ENCODE data around the gene INPP5J.
"Not testable (repeated sequence)": the region's sequence is repeated elsewhere in the genome, so short reads cannot be mapped to it uniquely, and the experiment has no call there.

The INPP5J gene, protein sequence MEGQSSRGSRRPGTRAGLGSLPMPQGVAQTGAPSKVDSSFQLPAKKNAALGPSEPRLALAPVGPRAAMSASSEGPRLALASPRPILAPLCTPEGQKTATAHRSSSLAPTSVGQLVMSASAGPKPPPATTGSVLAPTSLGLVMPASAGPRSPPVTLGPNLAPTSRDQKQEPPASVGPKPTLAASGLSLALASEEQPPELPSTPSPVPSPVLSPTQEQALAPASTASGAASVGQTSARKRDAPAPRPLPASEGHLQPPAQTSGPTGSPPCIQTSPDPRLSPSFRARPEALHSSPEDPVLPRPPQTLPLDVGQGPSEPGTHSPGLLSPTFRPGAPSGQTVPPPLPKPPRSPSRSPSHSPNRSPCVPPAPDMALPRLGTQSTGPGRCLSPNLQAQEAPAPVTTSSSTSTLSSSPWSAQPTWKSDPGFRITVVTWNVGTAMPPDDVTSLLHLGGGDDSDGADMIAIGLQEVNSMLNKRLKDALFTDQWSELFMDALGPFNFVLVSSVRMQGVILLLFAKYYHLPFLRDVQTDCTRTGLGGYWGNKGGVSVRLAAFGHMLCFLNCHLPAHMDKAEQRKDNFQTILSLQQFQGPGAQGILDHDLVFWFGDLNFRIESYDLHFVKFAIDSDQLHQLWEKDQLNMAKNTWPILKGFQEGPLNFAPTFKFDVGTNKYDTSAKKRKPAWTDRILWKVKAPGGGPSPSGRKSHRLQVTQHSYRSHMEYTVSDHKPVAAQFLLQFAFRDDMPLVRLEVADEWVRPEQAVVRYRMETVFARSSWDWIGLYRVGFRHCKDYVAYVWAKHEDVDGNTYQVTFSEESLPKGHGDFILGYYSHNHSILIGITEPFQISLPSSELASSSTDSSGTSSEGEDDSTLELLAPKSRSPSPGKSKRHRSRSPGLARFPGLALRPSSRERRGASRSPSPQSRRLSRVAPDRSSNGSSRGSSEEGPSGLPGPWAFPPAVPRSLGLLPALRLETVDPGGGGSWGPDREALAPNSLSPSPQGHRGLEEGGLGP

DNA sequence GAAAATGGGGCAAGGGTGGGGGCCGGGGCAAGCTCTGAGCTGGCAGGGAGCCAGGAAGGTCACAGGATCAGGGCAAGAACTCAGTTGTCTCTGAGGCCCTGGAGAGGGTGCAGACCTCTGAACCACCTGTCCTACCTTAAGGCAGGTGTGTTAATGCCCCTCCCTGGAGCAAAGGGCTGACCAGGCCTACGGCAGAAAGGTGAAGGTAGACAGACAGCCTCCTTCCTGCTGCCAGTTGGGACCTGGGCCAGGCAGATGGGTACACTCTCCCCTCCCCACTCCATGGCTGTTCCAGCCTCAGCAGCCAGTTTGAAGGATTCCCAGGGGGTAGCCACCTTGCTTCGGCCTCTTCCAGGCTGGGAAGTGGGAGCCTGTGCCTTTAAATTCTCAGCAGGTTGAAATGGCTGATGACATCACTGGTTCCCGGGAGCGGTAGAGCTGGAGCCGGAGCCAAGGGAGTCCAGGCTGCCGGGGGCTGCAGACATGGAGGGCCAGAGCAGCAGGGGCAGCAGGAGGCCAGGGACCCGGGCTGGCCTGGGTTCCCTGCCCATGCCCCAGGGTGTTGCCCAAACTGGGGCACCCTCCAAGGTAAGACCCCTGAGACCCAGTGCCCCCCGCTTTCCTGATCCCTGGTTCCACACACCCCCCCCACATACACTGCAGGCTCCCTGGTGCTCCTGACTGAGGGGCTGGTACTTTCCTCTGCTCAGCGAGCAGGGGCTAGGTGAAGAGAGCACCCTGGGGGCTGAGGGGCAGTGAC, at the start of gene INPP5J:
Gene INPP5J, plus strand, starts transcription at position 435 of the 760 bp plus-strand sequence. Its CDS starts 49 bp downstream, at position 484.
- no peak for DNase-seq

DNA sequence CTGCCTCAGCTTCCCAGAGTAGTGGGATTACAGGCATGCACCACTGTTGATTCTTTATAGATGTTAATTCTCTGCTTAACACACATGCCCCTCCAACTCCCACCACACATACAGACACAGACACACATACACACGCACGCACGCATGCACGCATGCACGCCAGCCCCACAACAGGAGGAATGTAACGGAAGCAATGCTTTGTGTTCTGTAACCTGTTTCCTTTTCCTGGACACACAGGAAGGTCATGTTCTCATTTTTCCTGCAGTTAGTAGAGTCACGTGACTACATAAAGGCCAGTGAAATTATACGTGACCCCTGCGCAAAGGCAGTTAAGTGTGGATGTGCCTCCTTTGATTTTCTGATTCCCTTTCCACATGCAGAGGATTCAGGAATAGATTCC, 49.6 kb upstream of the INPP5J start:
- DNase-seq, result not testable (repeated sequence)

GRCh38 chr22:31073545-31074145, 49.1 kb upstream of the INPP5J start:
- DNase-seq, result not testable (repeated sequence)

- DNase-seq, result no peak
These were observed 46.8 kb upstream of the INPP5J start for GRCh38 chr22:31075961-31076360.

GRCh38 chr22:31077681-31078080, 45.1 kb upstream of the INPP5J start:
- DNase-seq, result no peak

DNA sequence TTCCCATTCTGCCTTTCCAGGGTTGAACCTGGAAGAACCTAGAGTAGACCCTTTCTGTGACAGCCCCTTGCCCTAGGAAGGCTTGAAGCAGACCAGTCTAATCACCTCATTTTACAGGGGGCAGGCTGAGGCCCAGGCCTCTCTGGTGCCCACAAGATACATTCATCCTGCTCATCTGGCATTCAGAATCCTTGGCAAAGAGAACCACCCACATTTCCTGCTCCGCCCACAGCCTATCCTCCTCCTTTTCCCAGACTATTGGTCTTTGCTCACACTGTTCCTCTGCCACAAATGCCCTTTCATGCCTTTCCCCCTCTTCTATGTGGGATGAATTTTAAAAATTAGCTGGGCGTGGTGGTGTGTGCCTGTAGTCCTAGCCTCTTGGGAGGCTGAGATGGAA, 44.4 kb upstream of the INPP5J start:
- not testable (repeated sequence) for DNase-seq

DNA sequence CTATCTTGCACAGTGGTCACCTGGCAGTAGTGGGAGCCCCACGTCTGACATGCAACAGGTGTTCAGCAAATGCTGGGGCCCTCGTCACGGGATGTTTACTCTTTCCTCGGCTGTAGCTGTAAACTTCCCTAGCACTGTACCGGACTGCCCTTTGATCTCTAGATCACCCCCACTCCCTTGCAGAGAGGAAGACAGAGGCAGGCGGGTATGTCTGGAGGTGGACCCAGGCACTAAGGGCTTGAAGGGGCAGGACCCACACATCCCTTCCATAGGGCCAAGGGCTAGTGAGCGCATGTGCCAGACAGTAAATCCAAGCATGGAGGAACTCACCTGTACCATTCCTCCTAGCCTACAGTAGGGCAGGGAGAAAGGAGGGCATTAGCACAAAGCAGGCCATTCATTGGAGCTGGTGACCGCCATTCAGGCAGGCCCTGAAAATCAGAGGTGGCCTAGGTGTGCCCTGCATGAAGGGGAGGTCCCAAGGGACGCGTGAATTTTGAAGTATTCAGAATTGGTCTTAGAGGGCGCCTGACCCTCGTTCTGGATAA, 43.6 kb upstream of the INPP5J start:
- no peak for DNase-seq

GRCh38 chr22:31080164-31080847, 42.5 kb upstream of the INPP5J start:
- DNase-seq, result no peak

DNA sequence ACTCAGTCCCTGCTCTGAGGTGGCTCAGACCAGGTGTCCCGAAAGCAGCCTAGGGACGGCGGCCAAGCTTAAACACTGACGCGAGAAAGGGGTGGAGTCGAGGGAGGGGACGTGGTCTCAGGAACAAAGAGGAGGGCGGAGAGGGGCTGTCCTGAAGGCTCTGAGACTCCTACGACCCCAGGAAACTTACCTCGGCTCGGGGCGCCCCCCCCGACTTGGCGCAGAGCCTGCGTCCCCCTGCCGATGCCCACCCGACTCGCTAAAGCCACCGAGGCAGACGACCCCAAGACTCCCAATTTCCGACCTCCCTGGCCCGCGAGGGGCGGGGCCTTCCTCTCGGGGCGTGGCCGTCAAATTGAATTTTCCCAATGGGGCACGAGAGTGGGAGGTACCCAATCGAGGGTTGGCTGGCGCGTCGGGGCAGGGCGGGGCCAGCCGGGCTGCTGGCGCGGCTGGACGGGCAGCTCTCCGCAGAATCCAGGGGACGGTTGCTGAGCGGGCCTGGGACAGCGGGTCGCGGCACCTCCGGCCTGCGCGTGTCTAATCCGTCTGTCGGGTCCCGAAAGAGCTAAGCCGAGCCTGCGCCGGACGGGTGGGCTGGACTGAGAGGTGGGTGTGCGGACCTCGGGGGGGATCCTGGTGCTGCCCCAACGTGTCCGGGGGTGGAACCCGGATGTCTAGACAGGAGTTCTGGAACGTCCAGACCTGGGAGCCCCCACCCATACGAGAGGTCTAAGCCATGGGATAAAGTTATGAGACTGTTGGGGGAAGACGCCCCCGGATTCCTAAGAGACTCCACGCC, 41.7 kb upstream of the INPP5J start, which contains the start of gene SMTN:
Gene SMTN, plus strand, starts transcription at position 471 of the 802 bp plus-strand sequence. CDS start 1,941 bp downstream, outside the sequence.
- DNase-seq, result peak; percentile 87

GRCh38 chr22:31081963-31082605, 40.7 kb upstream of the INPP5J start:
- peak; percentile 27 for DNase-seq

DNA sequence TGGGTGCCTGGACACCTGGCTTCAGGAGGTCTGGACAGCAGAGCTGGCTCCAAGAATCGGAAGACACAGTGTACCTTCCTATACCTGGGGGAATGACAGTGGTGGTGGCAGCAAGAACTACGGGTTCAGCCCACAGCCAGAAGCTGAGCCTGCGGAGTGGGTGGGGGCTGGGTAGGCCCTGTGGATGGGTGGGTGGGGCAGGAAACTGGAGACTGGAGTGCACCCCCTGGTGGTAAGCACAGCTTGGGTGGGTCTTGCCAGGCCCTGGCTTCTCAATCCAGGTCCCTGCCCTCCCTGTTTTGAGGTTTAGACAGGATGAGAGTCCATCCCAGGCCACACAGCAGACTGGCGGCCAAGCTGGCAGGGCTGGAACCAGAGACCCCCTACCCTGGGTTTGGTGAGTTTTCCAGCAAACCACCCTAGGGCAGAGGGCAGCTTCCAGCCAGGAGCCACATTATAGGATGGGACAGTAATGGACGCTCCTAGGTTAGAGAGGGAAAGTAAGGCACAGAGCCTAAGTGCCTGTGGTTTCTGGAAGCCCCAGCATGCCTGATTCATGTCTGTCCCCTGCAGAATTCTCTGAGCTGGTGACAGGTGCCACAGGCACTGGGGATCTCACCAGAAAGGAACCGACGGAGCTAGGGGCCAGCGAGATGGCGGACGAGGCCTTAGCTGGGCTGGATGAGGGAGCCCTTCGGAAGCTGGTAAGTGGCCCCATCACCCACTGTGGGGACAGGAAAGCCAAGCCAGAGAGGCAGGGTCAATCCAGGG, 40.0 kb upstream of the INPP5J start:
- DNase-seq, result peak; percentile 76

GRCh38 chr22:31083377-31083768, 39.4 kb upstream of the INPP5J start:
- no peak for DNase-seq

DNA sequence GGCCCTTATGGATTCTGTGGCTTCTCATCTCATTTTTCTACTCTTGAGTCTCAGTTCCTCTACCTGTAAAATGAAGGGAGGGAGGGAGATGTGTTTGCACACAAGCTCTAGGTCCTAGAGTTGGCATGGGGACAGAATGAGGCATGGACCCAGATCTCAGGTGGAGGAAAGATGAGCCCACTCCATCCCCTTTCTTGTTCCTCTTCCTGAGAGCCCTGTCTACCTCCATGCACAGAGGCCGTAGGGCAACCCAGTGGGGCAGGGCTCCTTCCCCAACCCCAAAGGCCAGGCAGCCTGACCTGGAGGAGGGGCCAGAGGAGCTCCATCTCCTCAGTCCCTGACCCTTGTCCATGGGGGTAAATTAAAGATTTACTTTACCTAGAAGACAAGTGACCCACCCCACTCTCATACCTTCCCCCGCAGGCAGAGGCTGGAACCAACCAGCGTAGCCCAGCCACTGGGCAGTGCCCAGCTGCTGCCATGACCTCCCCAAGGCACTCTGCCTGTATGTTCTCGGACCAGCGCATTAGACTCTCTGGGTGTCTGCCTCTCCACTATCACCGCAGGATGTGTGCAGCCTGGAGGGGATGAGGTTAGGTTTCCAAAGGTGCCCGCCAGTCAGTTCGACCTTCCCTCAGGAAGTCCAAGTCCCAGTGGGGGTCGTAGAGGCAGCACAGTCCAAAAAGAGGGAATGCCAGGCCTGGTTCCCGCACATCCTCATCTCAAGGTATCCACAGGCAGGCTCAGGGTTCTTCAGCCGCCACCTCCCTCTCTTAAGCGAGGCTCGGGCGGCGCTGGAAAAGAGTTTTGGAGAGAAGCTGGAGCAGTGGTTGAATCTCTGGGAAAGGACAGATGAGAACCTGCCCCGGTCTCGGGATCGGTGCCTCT, 38.6 kb upstream of the INPP5J start:
- DNase-seq, result no peak

DNA sequence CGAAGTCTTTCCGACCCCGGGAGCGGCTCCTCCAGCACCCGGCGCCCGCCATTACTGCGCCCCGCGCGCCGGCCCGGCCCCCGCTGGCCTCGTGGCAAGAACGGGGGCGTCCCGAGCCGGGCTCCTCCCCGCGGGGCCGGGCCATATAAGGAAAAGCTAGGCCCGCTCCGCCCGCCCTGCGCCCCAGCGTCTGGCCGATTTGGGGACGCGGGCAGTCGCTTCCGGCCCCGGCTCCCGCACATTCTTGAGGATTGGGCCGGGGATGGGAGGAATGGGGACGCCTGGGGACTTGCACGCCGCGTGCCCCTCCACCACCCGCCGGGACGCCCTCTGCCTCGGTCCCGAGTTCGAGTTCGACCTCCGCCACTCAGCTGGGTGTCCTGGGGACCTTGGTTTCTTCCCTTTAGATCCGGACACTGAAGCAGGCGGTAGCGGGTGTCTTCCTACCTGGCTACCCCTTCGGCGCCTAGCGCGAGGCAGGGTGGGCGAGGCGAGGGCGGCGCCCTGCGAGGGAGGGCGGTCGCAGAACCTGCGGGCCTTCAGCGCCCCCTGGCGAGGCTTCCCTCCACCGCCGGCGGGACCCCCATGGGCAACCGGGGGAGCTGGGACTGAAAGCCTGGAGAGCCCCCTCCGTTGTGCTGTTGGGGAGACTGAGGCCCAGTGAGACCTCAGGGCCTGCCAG, 37.8 kb upstream of the INPP5J start:
- DNase-seq, result peak; percentile 88

DNA sequence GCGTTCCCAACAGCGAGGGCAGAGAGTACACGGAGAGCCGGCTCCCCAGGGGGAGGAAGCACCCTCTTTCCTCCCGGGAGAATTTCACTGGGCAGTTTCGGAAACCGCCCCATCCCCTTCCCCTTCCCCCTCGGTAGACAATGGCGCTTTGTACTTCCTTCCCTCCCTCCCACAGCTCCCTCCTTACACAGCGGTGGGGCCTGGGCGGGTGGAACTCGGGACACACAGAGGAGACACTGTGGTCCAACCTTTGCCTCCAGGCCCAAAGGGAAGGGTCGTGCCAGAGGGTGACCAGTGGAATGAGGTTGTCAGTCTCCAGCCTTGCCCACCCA, 37.3 kb upstream of the INPP5J start:
- DNase-seq, result no peak

GRCh38 chr22:31085928-31086327, 36.8 kb upstream of the INPP5J start:
- DNase-seq, result no peak

- DNase-seq, result no peak
These were observed 35.9 kb upstream of the INPP5J start for GRCh38 chr22:31086703-31087330.
